Transverse colon (tissue), 4 donors: ENCODE data around the gene RAB27B. TPM values are rescaled to one million over a fixed set of nuclear protein-coding genes. Genes with fewer than 3 reads are reported as not detected.

ENCODE experiments used
- DNase-seq: peaks from one replicate; pipeline ENCODE4 v3.0.0-alpha.2; 2019
- H3K27ac ChIP-seq, 4 donors: fragments of 200-600 bp; sonication (generic); 2 replicates each; pipeline ENCODE4 v1.5.1; 2016 to 2018; ENCODE audit warnings: inconsistent platforms in 4 of 4
- H3K27me3 ChIP-seq: fragments of 200-600 bp; sonication (generic); 2 replicates; pipeline ENCODE4 v1.5.1; 2017; ENCODE audit warnings: inconsistent platforms
- H3K36me3 ChIP-seq, 4 donors: fragments of 200-600 bp; sonication (generic); 2 replicates each; pipeline ENCODE4 v1.5.1; 2017 to 2019; ENCODE audit warnings: inconsistent platforms in 4 of 4
- H3K4me1 ChIP-seq, 4 donors: fragments of 200-600 bp; sonication (generic); 2 replicates each; pipeline ENCODE4 v1.5.1; 2017 to 2020; ENCODE audit warnings: inconsistent platforms in 4 of 4
- H3K4me3 ChIP-seq, 4 donors: fragments of 200-600 bp; sonication (generic); 1 replicate in 1 of 4; 2 replicates in 3 of 4; pipeline versions ENCODE4 v1.5.1 to v1.6.1; 2017 to 2019; ENCODE audit warnings: inconsistent platforms in 4 of 4
- H3K9me3 ChIP-seq, 2 donors: fragments of 200-600 bp; sonication (generic); 2 replicates each; pipeline ENCODE4 v1.5.1; 2017 to 2019; ENCODE audit warnings: inconsistent platforms in 2 of 2
- EP300 ChIP-seq: sonication (generic); formaldehyde crosslinking; IDR thresholded peaks from one replicate; pipeline ENCODE4 v1.6.1; 2017; ENCODE audit warnings: antibody characterized with exemption, low read depth
- POLR2A ChIP-seq: fragments of 450-650 bp; IDR thresholded peaks from one replicate; pipeline ENCODE4 v1.6.1; 2016; ENCODE audit warnings: antibody characterized with exemption, mild to moderate bottlenecking, moderate library complexity
- POLR2AphosphoS5 ChIP-seq, 3 donors: sonication (generic); formaldehyde crosslinking; IDR thresholded peaks; one replicate each; pipeline ENCODE4 v1.6.1; 2016; ENCODE audit warnings: antibody characterized with exemption in 3 of 3
- WGBS, 2 donors: methylation state at CpG; one replicate each; pipeline ENCODE4 v1.1.5; 2018; ENCODE audit warnings: low coverage in 1 of 2; 5-methylcytosine and 5-hydroxymethylcytosine counted together
- in situ Hi-C, 4 donors: fragments of 200-750 bp; cut with MboI; loops; one replicate each; pipeline versions ENCODE4 v1.15.0 to v1.15.1; 2017; ENCODE audit warnings: low sequenced_read_pairs in 3 of 4, low pct_ligation_motif_present in 1 of 4, low pct_unique_long_range_greater_than_20kb in 1 of 4
- intact Hi-C: fragments of 100-400 bp; cut with DNase I; formaldehyde crosslinking; loops from one replicate; pipeline ENCODE4 v1.15.1; 2023; ENCODE audit warnings: low total_unique reads
- total RNA-seq, 4 donors: library from RNA; depleted of rRNA; stranded (reverse); fragments of >200 nt; gene quantifications; one replicate each; pipeline ENCODE4 v1.1.0, GENCODE V29; 2016
- TF ChIP-seq, protein P1 (sequence below), 5 experiments: fragments of 200-600 bp in 3 of 5; fragments of 450-650 bp in 2 of 5; sonication (generic) in 3 of 5; IDR thresholded peaks; 1 replicate in 2 of 5; 2 replicates in 3 of 5; pipeline ENCODE4 v1.5.1; 2016 to 2017; ENCODE audit warnings: antibody characterized with exemption in 5 of 5, inconsistent platforms in 3 of 5, mild to moderate bottlenecking in 2 of 5, moderate library complexity in 1 of 5

RAB27B gene
- total RNA-seq, 4 donors from 2014 or later = 1.2 to 6.0 (median 3.5) TPM

GRCh38 chr18:54872681-54873080 lies 44.4 kb downstream of the RAB27B start:
- Histone ChIP-seq H3K27me3 (no peaks in the 10 kb centered on the region), H3K36me3 (no peaks in the 10 kb centered on the region), H3K27ac (peak overlapping the region; percentile 75 to 80 (median 78)), H3K4me1 (peaks cover 0 to 17% (median 8%) of the 10 kb centered on the region in 4 donors), H3K4me3 (no peak overlapping the region), H3K9me3 (no peaks in the 10 kb centered on the region)
- in situ Hi-C loops (no loop called here), intact Hi-C loops (no loop called here)
- 73 to 100% methylated on average over 1 of the region's 1 CpG for WGBS, 2 donors
- TF ChIP-seq, protein P1, sequence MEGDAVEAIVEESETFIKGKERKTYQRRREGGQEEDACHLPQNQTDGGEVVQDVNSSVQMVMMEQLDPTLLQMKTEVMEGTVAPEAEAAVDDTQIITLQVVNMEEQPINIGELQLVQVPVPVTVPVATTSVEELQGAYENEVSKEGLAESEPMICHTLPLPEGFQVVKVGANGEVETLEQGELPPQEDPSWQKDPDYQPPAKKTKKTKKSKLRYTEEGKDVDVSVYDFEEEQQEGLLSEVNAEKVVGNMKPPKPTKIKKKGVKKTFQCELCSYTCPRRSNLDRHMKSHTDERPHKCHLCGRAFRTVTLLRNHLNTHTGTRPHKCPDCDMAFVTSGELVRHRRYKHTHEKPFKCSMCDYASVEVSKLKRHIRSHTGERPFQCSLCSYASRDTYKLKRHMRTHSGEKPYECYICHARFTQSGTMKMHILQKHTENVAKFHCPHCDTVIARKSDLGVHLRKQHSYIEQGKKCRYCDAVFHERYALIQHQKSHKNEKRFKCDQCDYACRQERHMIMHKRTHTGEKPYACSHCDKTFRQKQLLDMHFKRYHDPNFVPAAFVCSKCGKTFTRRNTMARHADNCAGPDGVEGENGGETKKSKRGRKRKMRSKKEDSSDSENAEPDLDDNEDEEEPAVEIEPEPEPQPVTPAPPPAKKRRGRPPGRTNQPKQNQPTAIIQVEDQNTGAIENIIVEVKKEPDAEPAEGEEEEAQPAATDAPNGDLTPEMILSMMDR (IDR thresholded peaks at IDR 0.05) = no peak
- TF ChIP-seq POLR2AphosphoS5 (IDR thresholded peaks at IDR 0.05) (no peak), POLR2A (no peak), EP300 (no peak)
- DNase-seq = no peak

- in situ Hi-C loops = no loop called here
Measured at GRCh38 chr18:54873884-54874255, 45.6 kb downstream of the RAB27B start.

GRCh38 chr18:54875063-54875462 lies 46.8 kb downstream of the RAB27B start:
- H3K4me1 ChIP-seq = peaks cover 0 to 17% (median 8%) of the 10 kb centered on the region in 4 donors
- DNase-seq = no peak
- H3K36me3 ChIP-seq = no peaks in the 10 kb centered on the region
- 71 to 76% methylated on average over 2 to 3 of the region's 3 CpGs for WGBS, 2 donors
- in situ Hi-C loops = no loop called here
- no peaks in the 10 kb centered on the region for H3K9me3 ChIP-seq
- H3K4me3 ChIP-seq = no peak overlapping the region
- intact Hi-C loops = no loop called here
- TF ChIP-seq EP300 = no peak
- no peak for TF ChIP-seq POLR2A
- no peak for TF ChIP-seq POLR2AphosphoS5 (IDR thresholded peaks at IDR 0.05)
- TF ChIP-seq, protein P1 (IDR thresholded peaks at IDR 0.05) = no peak
- no peaks in the 10 kb centered on the region for H3K27me3 ChIP-seq
- no peak overlapping the region for H3K27ac ChIP-seq

More at GRCh38 chr18:54873884-54874255, 45.6 kb downstream of the RAB27B start:
- no peaks in the 10 kb centered on the region for H3K36me3 ChIP-seq
- peaks cover 0 to 17% (median 8%) of the 10 kb centered on the region in 4 donors for H3K4me1 ChIP-seq
- no peak overlapping the region for H3K4me3 ChIP-seq
- no peaks in the 10 kb centered on the region for H3K27me3 ChIP-seq
- peak in 2 of 3 donors; percentile 28 to 34 for TF ChIP-seq POLR2AphosphoS5 (IDR thresholded peaks at IDR 0.05)
- TF ChIP-seq, protein P1 (IDR thresholded peaks at IDR 0.05) = no peak
- peak; percentile 62 for DNase-seq
- H3K9me3 ChIP-seq = no peaks in the 10 kb centered on the region
- intact Hi-C loops = no loop called here
- H3K27ac ChIP-seq = peak overlapping the region; percentile 75 to 80 (median 78)
- 50 to 56% methylated on average over 2 of the region's 2 CpGs for WGBS, 2 donors

DNA sequence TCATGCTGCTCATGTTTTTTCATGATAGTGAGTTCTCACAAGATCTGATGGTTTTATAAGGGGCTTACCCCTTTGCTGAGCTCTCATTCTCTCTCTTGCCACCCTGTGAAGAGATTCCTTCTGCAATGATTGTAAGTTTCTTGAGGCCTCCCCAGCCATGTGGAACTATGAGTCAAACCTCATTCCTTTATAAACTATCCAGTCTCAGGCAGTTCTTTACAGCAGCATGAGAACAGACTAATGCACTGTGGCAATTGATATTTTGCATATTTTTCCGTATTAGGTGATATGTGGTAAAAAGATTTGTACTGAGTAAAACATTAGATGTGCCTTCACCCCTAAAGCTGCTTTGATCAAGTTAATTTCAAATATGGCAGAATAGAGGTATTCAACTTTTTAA lies 48.8 kb downstream of the RAB27B start:
- Histone ChIP-seq H3K4me3 (no peak overlapping the region), H3K4me1 (peaks cover 0 to 17% (median 8%) of the 10 kb centered on the region in 4 donors), H3K9me3 (no peaks in the 10 kb centered on the region), H3K36me3 (no peaks in the 10 kb centered on the region), H3K27me3 (no peaks in the 10 kb centered on the region), H3K27ac (no peak overlapping the region)
- no peak for DNase-seq
- TF ChIP-seq POLR2AphosphoS5 (IDR thresholded peaks at IDR 0.05) (no peak), POLR2A (no peak), EP300 (no peak)
- TF ChIP-seq, protein P1 (IDR thresholded peaks at IDR 0.05) = no peak
- intact Hi-C loops = no loop called here
- 93 to 100% methylated on average over 1 of the region's 1 CpG for WGBS, 2 donors
- in situ Hi-C loops = no loop called here
